T-helper 1 cell treated with Interleukin-12 subunit alpha and Interleukin-12 subunit beta and Interleukin-4 antibody, amounts not matched to agents 30 μg/mL and 1 μg/mL, for 36 hours (primary cell): ENCODE data around the gene FLNC.

Source experiments
- H3K27ac Mint-ChIP-seq: one replicate; pipeline ENCODE4 v1.8.0; 2021; ENCODE audit warnings: mild to moderate bottlenecking, mixed read lengths
- H3K27me3 Mint-ChIP-seq: one replicate; pipeline ENCODE4 v1.8.0; 2021; ENCODE audit warnings: low read depth, mixed read lengths
- H3K36me3 Mint-ChIP-seq: one replicate; pipeline ENCODE4 v1.8.0; 2021; ENCODE audit warnings: low read depth, mixed read lengths
- H3K4me1 Mint-ChIP-seq: one replicate; pipeline ENCODE4 v1.8.0; 2021; ENCODE audit warnings: low read depth, mixed read lengths
- H3K4me3 Mint-ChIP-seq: one replicate; pipeline ENCODE4 v1.8.0; 2021; ENCODE audit warnings: mild to moderate bottlenecking, moderate library complexity, mixed read lengths
- H3K9me3 Mint-ChIP-seq: one replicate; pipeline ENCODE4 v1.8.0; 2021; ENCODE audit warnings: mixed read lengths

Gene FLNC

DNA sequence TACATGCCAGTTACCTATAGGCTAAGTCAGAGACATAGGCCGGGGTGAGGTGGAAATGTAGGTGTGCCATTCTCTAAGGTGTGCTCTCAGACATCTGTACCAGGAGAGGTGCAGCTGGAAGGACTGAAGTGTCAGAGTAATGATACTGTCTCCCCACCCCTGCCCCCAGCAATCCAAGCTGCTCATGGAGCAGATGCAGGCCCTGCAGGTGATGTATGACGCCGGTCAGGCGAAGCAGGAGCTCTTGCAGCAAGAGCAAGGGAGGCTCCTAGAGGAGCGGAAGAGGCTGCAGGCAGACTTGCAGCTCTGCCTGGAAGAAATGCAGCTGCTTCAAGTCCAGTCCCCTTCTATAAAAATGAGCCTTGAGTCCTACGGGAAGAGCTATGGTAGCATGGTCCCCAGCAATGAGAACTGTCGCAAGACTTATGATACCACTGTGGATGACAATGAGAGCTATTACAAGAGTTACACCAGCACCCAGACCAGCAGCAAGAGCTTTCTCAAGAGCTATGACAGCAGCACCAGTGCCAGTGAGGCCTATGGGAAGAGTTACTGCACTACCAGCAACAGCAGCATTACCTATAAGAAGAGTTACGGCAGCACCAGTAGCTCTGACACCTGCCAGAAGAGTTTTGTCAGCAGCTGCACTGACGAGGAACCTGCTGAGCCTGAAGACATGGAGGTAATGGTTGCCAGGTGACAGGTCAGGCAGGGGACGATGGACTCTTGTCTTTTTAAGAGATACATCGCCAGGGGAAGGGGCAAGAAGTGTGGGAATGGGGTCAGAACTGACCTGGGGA lies 18.4 kb upstream of the FLNC start:
- Mint-ChIP-seq H3K4me1 (no peaks in the 10 kb centered on the region), H3K9me3 (no peaks in the 10 kb centered on the region), H3K36me3 (no peaks in the 10 kb centered on the region), H3K27ac (no peak overlapping the region), H3K4me3 (no peak overlapping the region), H3K27me3 (no peaks in the 10 kb centered on the region)

DNA sequence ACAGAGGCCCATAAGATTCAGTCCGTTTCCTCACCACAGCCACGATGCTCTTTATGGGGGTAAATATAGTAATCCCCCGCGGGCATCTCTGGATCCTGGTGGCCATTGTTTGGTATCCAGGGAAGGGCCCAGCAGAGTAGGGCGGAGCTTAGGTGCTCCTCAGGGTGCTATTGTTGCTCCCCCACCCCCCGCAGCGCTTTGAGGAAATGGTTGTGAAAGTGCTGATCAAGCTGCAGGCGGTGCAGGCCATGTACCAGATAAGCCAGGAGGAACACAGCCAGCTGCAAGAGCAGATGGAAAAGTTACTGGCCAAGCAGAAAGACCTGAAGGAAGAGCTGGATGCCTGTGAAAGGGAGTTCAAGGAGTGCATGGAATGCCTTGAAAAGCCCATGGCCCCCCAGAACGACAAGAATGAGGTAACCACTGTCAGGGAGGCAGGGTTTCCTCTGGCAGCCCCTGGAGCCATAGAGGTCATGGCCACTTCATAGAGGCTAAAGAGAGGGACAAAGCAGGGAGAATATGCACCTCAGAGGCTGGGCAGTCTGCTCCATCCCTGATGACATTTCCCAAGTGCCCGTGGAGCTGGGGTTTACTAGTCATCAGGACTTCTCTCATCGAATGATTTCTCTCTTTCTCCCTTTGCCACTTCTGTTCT lies 17.6 kb upstream of the FLNC start:
- no peak overlapping the region for H3K27ac Mint-ChIP-seq
- no peaks in the 10 kb centered on the region for H3K4me1 Mint-ChIP-seq
- H3K36me3 Mint-ChIP-seq, result no peaks in the 10 kb centered on the region
- no peaks in the 10 kb centered on the region for H3K27me3 Mint-ChIP-seq
- H3K9me3 Mint-ChIP-seq, result no peaks in the 10 kb centered on the region
- no peak overlapping the region for H3K4me3 Mint-ChIP-seq

DNA sequence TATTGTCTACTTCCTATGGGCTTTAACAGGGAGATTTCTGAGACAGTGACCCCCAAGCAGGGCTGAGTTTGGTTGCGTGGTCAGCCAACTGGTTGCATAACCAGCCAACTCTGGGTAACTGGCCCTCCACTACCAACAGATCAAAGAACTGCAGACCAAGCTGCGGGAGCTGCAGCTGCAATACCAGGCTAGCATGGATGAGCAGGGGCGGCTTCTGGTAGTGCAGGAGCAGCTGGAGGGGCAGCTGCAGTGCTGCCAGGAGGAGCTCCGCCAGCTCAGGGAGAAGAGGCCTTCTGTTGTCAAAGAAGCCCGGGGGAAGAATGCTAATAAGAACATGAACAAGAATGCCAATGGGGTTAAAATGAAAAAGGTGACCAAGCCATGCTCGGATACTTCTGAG lies 15.7 kb upstream of the FLNC start:
- H3K4me3 Mint-ChIP-seq, result no peak overlapping the region
- H3K4me1 Mint-ChIP-seq, result no peaks in the 10 kb centered on the region
- H3K9me3 Mint-ChIP-seq, result no peaks in the 10 kb centered on the region
- no peaks in the 10 kb centered on the region for H3K36me3 Mint-ChIP-seq
- no peaks in the 10 kb centered on the region for H3K27me3 Mint-ChIP-seq
- no peak overlapping the region for H3K27ac Mint-ChIP-seq

DNA sequence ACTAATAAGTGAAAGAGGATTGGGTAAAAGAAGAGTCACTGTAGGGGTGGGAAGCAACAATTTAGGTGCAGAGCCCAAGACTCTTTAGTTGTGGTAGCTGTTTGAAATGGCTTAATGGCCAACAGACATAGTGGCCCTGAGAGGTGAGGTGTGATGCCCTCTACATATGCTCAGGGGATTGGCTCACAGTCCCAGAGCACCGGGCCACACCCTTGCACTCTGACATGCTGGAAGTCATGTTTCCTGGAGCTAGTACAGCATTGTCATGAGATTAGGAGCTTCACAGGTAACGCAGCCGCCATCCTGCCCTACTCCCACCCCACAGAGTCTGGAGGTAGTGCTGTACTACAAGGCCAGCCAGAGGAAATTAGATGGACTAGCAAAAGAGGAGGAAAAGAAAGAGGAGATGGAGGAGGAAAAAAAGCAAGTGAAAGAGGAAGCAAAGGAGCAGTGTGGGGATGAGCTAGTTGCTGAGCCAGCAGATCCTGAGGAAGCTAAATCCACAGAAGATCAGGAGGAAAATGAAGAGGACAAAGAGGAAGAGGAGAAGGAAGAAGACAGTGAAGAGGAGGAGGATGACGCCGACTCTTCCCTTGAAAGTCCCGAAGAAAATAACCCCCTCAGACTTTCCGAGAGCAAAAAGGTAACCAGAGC lies 14.8 kb upstream of the FLNC start:
- Mint-ChIP-seq H3K9me3 (no peaks in the 10 kb centered on the region), H3K4me3 (no peak overlapping the region), H3K27ac (no peak overlapping the region), H3K27me3 (no peaks in the 10 kb centered on the region), H3K36me3 (no peaks in the 10 kb centered on the region), H3K4me1 (no peaks in the 10 kb centered on the region)

DNA sequence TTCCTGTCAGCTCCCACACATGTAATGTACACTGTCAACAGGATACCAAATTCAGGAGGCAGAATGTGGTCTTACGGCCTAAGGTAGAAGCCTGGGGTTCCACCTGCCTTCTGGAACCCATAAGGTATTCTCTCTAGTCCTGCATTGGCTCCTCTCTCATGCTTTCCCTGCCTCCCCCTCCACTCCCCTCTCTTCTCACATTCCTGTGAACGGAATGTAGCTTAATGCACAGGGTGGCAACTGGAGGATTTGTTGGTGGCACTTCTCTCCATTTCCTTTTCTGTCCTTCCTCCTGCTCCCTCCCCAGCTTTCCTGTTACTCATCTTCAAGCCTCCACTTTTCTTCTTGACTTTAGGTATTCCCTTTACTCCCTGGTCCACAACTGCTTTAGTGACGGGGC lies 11.5 kb upstream of the FLNC start:
- no peaks in the 10 kb centered on the region for H3K9me3 Mint-ChIP-seq
- no peak overlapping the region for H3K27ac Mint-ChIP-seq
- no peaks in the 10 kb centered on the region for H3K4me1 Mint-ChIP-seq
- peaks cover 3% of the 10 kb centered on the region for H3K27me3 Mint-ChIP-seq
- no peak overlapping the region for H3K4me3 Mint-ChIP-seq
- H3K36me3 Mint-ChIP-seq, result no peaks in the 10 kb centered on the region

DNA sequence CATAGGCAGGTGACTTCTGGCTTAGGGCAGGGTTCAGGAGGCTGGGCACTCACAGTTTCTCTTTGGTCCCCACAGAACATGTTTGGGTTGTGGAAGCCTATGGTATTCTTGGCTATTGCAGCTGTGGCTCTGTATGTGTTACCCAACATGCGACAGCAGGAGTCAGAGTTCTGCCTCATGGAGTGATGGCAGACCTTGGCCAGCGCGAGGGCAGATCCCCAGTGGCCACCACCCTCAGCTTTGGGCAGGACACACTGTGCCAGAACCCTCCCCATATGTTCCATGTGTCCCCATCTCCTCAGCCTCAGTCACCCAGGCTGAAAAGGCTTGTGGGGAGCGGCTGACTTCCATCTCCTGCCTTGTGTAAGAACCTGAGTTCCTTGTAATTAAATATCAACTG lies 8.5 kb upstream of the FLNC start:
- H3K36me3 Mint-ChIP-seq, result no peaks in the 10 kb centered on the region
- no peak overlapping the region for H3K4me3 Mint-ChIP-seq
- H3K4me1 Mint-ChIP-seq, result no peaks in the 10 kb centered on the region
- H3K9me3 Mint-ChIP-seq, result no peaks in the 10 kb centered on the region
- H3K27ac Mint-ChIP-seq, result no peak overlapping the region
- H3K27me3 Mint-ChIP-seq, result peaks cover 10% of the 10 kb centered on the region

DNA sequence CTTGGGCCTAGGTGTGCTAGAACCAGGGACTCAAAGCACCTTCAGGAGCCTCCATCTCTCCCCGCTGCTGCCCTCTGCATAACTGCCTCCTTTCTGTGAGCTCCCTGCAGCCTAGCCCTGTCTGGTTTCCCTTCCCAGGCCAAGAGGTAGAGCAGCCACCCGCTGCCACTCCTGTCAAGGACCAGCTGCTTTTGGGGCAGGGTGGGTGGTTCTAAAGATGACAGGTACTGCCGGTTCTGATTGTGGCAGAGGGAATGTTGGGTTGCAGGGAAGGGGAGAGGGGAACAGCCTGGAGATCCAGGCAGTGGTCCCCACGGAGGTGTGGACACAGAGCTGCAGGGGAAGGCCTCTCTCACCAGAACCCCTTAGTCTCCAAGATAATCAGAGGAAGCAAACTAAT lies 3.7 kb upstream of the FLNC start:
- Mint-ChIP-seq H3K27ac (no peak overlapping the region), H3K36me3 (no peaks in the 10 kb centered on the region), H3K27me3 (peaks cover 41% of the 10 kb centered on the region), H3K4me3 (no peak overlapping the region), H3K4me1 (peaks cover 1% of the 10 kb centered on the region), H3K9me3 (no peaks in the 10 kb centered on the region)

DNA sequence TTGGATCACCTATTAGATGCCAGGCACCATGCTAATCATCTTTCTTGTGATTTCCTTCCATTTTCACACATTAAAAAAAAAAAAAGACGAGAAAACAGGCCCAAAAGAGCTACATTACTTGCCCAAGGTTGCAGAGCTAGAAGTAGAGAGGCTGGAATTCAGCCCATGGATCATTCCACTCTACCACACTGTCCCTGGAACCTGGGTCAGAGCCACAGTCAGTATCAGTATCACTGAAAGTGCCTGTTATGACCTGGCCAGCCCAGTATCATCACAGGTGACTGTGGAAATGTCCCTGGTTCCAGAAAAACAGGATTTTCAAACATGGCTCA lies 3.3 kb upstream of the FLNC start:
- Mint-ChIP-seq H3K36me3 (no peaks in the 10 kb centered on the region), H3K27me3 (peaks cover 45% of the 10 kb centered on the region), H3K27ac (no peak overlapping the region), H3K9me3 (no peaks in the 10 kb centered on the region), H3K4me3 (no peak overlapping the region), H3K4me1 (peaks cover 1% of the 10 kb centered on the region)

DNA sequence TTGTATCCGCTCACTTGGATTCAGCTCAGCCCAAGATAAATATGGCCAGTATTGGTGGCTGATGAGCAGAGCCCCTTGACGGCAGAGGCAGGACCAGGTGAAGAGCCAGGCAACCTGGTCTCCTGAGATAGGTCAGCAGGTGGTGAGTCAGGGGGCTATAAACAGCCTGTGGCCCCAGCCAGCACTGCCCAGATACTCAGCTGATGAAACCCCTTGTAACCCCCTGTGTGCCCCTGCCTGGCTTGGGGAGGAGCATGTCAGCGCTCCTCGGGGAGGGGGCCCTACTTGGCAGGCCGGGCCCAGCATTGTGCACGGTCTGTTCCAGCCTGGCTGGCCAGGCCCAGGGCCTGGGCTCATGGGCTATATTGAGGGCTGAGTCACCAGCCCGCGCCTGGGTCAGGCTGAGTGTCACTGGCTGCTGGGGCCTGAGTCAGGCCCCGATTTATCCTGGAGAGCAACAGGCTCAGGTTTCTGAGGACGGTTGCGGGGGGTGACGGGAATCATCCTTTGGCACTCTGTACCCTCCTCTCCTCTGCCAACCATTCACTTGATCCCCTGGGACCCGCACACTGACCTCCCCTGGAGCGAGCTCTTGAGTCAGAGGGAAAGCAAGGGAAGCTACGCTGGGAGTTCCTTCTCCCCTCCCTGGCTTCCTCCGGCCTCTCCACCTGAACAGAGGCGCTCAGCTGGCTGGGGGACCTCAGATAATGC lies 2.8 kb upstream of the FLNC start:
- H3K36me3 Mint-ChIP-seq, result no peaks in the 10 kb centered on the region
- no peak overlapping the region for H3K27ac Mint-ChIP-seq
- H3K9me3 Mint-ChIP-seq, result no peaks in the 10 kb centered on the region
- H3K4me1 Mint-ChIP-seq, result peaks cover 1% of the 10 kb centered on the region
- peaks cover 50% of the 10 kb centered on the region for H3K27me3 Mint-ChIP-seq
- no peak overlapping the region for H3K4me3 Mint-ChIP-seq

DNA sequence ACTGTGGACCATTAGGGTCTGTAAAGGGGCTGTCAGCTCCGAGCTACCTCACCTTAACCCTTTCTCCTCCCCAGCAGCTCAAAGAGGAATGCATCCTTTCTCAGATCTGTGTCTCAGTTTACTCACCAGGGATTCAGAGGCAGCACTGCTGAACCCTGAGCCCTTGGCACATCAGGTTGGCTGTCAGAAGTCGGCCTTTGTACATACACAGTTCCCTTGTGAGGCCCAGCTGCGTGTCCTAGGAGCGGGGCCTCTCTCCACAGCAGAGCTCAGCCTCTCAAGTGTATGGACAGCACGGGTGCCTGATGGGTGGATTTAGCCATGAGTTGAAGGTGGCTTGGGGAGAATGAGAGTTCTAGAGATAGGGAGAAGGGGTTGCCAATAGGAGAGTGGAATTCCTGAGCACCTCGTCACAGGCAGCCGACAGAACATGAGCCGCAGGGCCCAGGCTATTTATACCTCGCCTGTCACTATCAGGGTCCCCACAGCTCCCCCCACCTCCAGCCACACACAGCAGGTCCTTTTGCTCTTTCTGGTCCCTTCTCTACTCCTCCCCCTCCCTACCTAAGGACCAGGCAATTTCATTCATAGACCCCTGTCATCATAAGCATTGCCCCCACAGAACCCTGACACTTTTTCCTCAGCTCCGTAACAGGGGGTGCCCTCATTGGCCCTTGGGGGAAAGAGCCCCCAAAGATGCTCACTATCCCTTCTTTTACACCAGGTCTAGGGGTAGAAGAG lies 2.1 kb upstream of the FLNC start:
- H3K4me1 Mint-ChIP-seq, result peaks cover 1% of the 10 kb centered on the region
- H3K4me3 Mint-ChIP-seq, result no peak overlapping the region
- H3K9me3 Mint-ChIP-seq, result no peaks in the 10 kb centered on the region
- peaks cover 50% of the 10 kb centered on the region for H3K27me3 Mint-ChIP-seq
- no peak overlapping the region for H3K27ac Mint-ChIP-seq
- no peaks in the 10 kb centered on the region for H3K36me3 Mint-ChIP-seq

DNA sequence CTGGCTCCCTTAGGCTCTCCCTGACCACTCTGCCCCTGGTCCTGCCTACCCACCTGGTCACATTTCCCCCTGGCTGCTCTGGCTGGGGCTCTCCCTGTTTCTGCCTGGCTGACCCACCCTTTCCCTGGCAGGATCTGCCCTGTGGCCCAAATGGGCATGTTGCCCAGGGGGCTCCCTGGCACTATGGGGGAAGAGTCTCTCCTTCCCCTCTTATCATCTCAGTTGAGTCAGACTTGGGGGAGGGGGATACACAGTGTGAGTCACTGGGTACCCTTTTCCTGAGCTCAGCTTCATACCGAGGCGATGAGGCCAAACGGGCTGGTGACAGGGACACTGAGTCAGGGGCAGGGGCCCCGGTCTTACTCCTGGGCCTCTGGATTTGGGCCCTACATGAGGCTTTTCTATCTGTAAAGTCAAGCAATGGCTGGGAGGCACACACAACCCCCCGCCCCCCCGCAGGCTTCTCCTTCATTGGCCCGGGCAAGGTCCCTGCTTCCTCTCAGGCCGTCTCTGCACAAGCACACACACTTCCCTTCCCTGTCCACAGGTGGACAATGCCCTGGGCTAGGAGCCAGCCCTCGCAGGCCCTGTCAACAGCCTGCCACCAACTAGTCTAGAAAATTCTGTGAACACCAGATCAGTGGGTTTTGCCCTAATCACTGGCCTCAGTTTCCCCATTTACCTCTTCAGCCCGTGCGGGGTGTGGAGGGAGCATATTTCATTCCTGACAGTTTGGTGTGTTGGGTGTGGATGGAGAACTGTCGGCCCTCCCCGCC lies 627 bp upstream of the FLNC start:
- no peak overlapping the region for H3K27ac Mint-ChIP-seq

DNA sequence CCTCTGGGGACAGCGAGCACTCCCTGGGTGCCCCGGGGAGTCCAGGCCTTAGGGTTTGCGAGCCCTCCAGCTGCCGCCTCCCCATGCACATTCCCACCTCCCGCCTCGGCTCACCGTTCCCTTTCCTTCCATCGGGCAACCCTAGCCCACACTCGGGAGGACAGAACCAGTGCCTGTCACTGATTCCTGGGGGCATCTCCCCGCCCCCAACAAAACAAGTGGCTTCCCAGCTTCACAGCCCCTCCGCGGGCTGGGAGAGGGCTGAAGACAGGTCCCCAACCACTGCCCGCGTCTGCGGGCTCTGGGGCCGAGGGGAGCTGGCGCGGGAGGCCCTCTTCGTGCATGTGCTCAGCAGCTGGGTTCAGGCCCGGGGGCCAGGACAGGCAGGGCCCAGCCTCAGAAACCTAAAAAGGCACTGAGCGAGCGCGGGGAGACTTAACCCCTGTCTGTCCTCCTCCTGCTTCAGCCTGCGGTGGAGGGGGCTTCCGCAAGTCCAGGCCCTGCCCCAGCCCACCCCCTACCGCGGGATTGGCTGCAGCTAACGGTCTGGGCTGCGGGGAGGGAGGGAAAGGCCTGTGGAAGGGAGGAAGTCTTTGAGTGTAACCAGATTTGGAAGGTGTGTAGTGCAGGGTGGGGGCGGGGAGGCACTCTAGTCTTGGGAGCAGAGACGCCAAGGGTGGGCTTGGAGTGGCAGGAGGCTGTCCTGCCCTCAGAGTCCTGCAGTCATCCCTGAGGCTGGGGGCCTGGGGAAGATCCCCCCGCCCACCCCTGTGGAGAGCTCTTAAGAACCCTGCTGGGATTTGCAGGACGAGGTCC lies 1.2 kb downstream of the FLNC start:
- Mint-ChIP-seq H3K36me3 (no peaks in the 10 kb centered on the region), H3K4me1 (peaks cover 1% of the 10 kb centered on the region), H3K27ac (no peak overlapping the region), H3K9me3 (no peaks in the 10 kb centered on the region), H3K27me3 (peaks cover 58% of the 10 kb centered on the region), H3K4me3 (no peak overlapping the region)

More for the DNA sequence above, 627 bp upstream of the FLNC start:
- Mint-ChIP-seq H3K9me3 (no peaks in the 10 kb centered on the region), H3K36me3 (no peaks in the 10 kb centered on the region), H3K4me3 (no peak overlapping the region), H3K4me1 (peaks cover 1% of the 10 kb centered on the region), H3K27me3 (peaks cover 56% of the 10 kb centered on the region)
